Vagina (tissue), 2 donors: ENCODE measurements around the gene WASHC4. TPM values are rescaled to one million over a fixed set of nuclear protein-coding genes. Genes with fewer than 3 reads are reported as not detected.
"Not testable (repeated sequence)": the region's sequence is repeated elsewhere in the genome, so short reads cannot be mapped to it uniquely, and the experiment has no call there.

ENCODE experiments used
- DNase-seq, 2 donors: peaks; one replicate each; pipeline ENCODE4 v3.0.0-alpha.2; 2017; ENCODE audit errors: extremely low spot score in 2 of 2
- H3K27ac ChIP-seq: fragments of 200-600 bp; sonication (generic); one replicate; pipeline ENCODE4 v1.5.1; 2019
- H3K27me3 ChIP-seq: fragments of 200-600 bp; sonication (generic); one replicate; pipeline ENCODE4 v1.5.1; 2019
- H3K36me3 ChIP-seq, 2 donors: fragments of 200-600 bp; sonication (generic); one replicate each; pipeline ENCODE4 v1.5.1; 2017 to 2019
- H3K4me1 ChIP-seq: fragments of 200-600 bp; sonication (generic); one replicate; pipeline ENCODE4 v1.5.1; 2019
- H3K4me3 ChIP-seq, 2 donors: fragments of 200-600 bp; sonication (generic); 1 replicate in 1 of 2; 2 replicates in 1 of 2; pipeline ENCODE4 v1.5.1; 2016 to 2019
- H3K9me3 ChIP-seq: fragments of 200-600 bp; sonication (generic); one replicate; pipeline ENCODE4 v1.5.1; 2019
- CTCF ChIP-seq, 3 experiments: fragments of 450-650 bp in 2 of 3; fragments of 200-600 bp in 1 of 3; sonication (generic) in 1 of 3; IDR thresholded peaks; one replicate each; pipeline ENCODE4 v1.5.1; 2017 to 2019; ENCODE audit warnings: antibody characterized with exemption in 3 of 3, mild to moderate bottlenecking in 2 of 3, moderate library complexity in 2 of 3
- POLR2A ChIP-seq, 2 donors: fragments of 450-650 bp; IDR thresholded peaks; one replicate each; pipeline ENCODE4 v1.6.1; 2017; ENCODE audit warnings: antibody characterized with exemption in 2 of 2, mild to moderate bottlenecking in 2 of 2, moderate library complexity in 2 of 2
- POLR2AphosphoS5 ChIP-seq, 2 donors: sonication (generic); formaldehyde crosslinking; IDR thresholded peaks; one replicate each; pipeline ENCODE4 v1.9.0; 2017; ENCODE audit warnings: antibody characterized with exemption in 2 of 2, mild to moderate bottlenecking in 2 of 2, low read depth in 1 of 2; ENCODE audit not compliant: insufficient read depth in 1 of 2
- intact Hi-C: fragments of 100-400 bp; cut with DNase I; formaldehyde crosslinking; loops from one replicate; pipeline ENCODE4 v1.15.1; 2023
- total RNA-seq: library from RNA; depleted of rRNA; stranded (reverse); fragments of >200 nt; gene quantifications from one replicate; pipeline ENCODE4 v1.2.3, GENCODE V29; 2016

The WASHC4 gene
- total RNA-seq, 1 donor from 2014 or later = 51.1 TPM

- Histone ChIP-seq H3K27ac (no peak overlapping the region), H3K4me1 (no peaks in the 10 kb centered on the region), H3K4me3 (no peak overlapping the region), H3K36me3 (no peaks in the 10 kb centered on the region), H3K27me3 (no peaks in the 10 kb centered on the region), H3K9me3 (no peaks in the 10 kb centered on the region)
- TF ChIP-seq CTCF (IDR thresholded peaks at IDR 0.05) = no peak
- no peak for TF ChIP-seq POLR2A (IDR thresholded peaks at IDR 0.05)
- TF ChIP-seq POLR2AphosphoS5 (IDR thresholded peaks at IDR 0.05; ENCODE audit: insufficient read depth in 1 of 2, low read depth in 1 of 2) = no peak
- intact Hi-C loops = no loop called here
- no peak for DNase-seq
Measured at GRCh38 chr12:105092336-105092735, 15.2 kb upstream of the WASHC4 start.

DNA sequence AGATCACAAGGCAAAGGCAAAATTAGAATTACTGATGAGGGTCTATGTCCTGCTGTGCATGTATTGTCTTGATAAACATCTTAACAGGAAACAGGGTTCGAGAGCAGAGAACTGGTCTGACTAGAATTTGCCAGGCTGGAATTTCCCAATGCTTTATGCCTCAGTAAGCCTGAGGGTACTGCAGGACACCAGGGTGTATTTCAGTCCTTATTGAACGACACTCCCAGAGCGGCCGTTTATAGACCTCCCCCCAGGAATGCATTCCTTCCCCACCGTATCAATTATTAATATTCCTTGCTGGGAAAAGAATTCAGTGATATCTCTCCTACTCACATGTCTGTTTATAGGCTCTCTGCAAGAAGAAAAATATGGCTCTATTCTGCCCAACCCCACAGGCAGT, 12.2 kb upstream of the WASHC4 start:
- H3K36me3 ChIP-seq, DNase-seq, H3K27ac ChIP-seq, H3K9me3 ChIP-seq, H3K4me3 ChIP-seq, intact Hi-C loops, H3K4me1 ChIP-seq, H3K27me3 ChIP-seq: not testable (repeated sequence)

DNA sequence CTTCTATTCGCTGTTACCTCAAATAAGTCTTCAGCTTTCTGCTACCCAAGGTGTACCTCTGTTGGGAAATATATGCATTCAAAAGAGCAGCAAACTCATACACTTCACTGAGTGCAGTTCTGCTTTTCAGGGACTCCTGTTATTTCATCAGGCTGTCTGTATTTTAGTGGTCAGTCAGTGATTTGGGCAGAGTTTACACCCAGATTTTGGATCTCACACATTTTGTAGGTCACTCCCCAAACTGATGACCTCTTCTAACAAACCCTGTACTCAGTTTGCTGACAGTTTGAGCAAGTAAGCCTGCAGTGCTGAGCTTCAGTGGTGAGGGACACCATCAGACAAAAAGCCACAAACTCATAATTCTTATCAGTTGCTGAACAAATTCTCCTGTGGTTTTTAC, 8.2 kb upstream of the WASHC4 start:
- H3K9me3 ChIP-seq = no peaks in the 10 kb centered on the region
- no peaks in the 10 kb centered on the region for H3K36me3 ChIP-seq
- intact Hi-C loops = no loop called here
- TF ChIP-seq POLR2AphosphoS5 (IDR thresholded peaks at IDR 0.05; ENCODE audit: insufficient read depth in 1 of 2, low read depth in 1 of 2) = no peak
- no peak overlapping the region for H3K27ac ChIP-seq
- no peaks in the 10 kb centered on the region for H3K27me3 ChIP-seq
- H3K4me3 ChIP-seq = no peak overlapping the region
- H3K4me1 ChIP-seq = no peaks in the 10 kb centered on the region
- no peak for DNase-seq

DNA sequence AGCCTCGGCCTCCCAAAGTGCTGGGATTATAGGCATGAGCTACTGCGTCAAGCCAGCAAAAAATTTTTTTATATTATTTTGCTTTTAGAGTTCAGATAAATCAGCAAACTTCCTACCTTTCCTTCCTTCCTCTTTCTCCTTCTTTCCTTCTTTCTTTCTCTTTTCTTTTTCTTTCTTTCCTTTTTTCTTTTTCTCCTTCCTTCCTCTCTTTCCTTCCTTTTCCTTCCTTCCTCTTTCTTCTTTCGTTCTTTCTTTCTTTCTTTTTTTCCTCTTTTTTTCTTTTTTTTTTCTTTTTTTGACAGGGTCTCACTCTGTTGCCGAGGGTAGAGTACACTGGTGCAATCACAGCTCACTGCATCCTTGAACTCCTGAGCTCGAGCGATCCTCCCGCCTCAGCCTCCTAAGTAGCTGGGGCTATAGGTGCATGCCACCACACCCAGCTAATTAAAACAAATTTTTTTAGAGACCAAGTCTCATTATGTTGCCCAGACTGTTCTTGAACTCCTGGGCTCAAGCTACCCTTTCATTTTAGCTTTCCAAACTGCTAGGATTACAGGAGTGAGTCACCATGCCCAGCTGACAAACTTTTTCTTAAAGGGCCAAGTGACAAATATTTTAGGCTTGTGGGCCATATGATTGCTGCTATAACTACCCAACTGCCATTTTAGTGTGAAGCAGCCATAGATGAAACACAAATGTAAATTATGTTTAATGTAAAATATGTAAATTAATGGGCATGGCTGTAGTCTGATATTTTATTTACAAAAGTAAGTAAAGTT, 7.1 kb upstream of the WASHC4 start:
- Histone ChIP-seq H3K27ac (peak overlapping the region; percentile 10), H3K27me3 (no peaks in the 10 kb centered on the region), H3K4me3 (no peak overlapping the region), H3K36me3 (no peaks in the 10 kb centered on the region), H3K4me1 (no peaks in the 10 kb centered on the region), H3K9me3 (no peaks in the 10 kb centered on the region)
- TF ChIP-seq CTCF (IDR thresholded peaks at IDR 0.05) (no peak), POLR2AphosphoS5 (IDR thresholded peaks at IDR 0.05; ENCODE audit: insufficient read depth in 1 of 2, low read depth in 1 of 2) (no peak), POLR2A (IDR thresholded peaks at IDR 0.05) (no peak)
- intact Hi-C loops = no loop called here
- no peak for DNase-seq

DNA sequence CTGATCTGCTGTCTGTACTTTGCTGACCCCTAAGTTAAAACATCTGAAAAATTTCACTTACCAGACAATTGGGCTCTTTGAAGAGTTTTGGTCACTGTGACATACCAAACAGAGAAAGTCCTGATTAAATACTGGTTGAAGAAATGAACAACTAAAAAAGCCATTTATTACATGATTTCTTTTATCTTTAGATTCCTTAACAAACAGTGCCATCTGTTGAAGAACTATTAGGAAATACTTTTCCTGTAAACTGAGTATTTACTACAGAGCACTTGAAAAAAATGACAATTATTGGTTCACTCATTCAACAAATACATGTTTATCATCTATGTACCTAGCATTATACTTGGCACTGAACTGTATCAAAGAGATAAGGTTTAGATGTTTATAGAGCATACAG, 6.5 kb upstream of the WASHC4 start:
- Histone ChIP-seq H3K36me3 (no peaks in the 10 kb centered on the region), H3K9me3 (no peaks in the 10 kb centered on the region), H3K27me3 (no peaks in the 10 kb centered on the region), H3K27ac (peak overlapping the region; percentile 10), H3K4me1 (no peaks in the 10 kb centered on the region), H3K4me3 (no peak overlapping the region)
- no peak for DNase-seq
- TF ChIP-seq POLR2AphosphoS5 (IDR thresholded peaks at IDR 0.05; ENCODE audit: insufficient read depth in 1 of 2, low read depth in 1 of 2) = no peak
- no peak for TF ChIP-seq CTCF (IDR thresholded peaks at IDR 0.05)
- no peak for TF ChIP-seq POLR2A (IDR thresholded peaks at IDR 0.05)
- intact Hi-C loops = no loop called here

DNA sequence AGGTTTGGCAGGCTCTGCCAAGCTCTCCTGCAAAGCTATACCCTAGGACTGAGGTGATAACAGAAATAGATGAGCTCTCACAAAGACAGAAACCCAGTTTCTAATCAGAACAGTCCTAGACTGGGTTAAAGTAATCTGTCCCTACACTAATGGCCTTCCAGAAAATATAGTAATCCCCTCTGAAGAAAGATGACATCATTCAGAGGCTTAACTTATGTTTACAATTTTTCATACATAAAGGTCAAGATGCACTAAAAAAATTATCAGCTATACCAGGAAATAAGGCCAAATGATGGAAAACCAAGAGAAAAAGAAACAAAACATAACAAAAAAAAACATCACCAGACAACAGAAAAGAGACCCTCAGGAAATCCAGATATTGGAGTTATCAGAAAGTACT, 4.9 kb upstream of the WASHC4 start:
- no peak for TF ChIP-seq CTCF (IDR thresholded peaks at IDR 0.05)
- no peak for TF ChIP-seq POLR2AphosphoS5 (IDR thresholded peaks at IDR 0.05; ENCODE audit: insufficient read depth in 1 of 2, low read depth in 1 of 2)
- no peak for TF ChIP-seq POLR2A (IDR thresholded peaks at IDR 0.05)
- H3K27me3 ChIP-seq = no peaks in the 10 kb centered on the region
- H3K9me3 ChIP-seq = no peaks in the 10 kb centered on the region
- H3K36me3 ChIP-seq = no peaks in the 10 kb centered on the region
- no peak overlapping the region for H3K4me3 ChIP-seq
- H3K27ac ChIP-seq = no peak overlapping the region
- no peak for DNase-seq
- no peaks in the 10 kb centered on the region for H3K4me1 ChIP-seq
- intact Hi-C loops = no loop called here
